Neutrophil (primary cell): Measurements from ENCODE around the gene OLFM2.

ENCODE experiments used
- H3K27ac ChIP-seq: fragments of 200-600 bp; sonication (generic); 2 replicates; pipeline ENCODE4 v1.5.1; 2016; ENCODE audit warnings: mild to moderate bottlenecking, moderate library complexity
- H3K27me3 ChIP-seq: fragments of 200-600 bp; sonication (generic); 2 replicates; pipeline ENCODE4 v1.6.0; 2016; ENCODE audit warnings: mild to moderate bottlenecking
- H3K36me3 ChIP-seq: fragments of 200-600 bp; sonication (generic); 2 replicates; pipeline ENCODE4 v1.5.1; 2017
- H3K4me1 ChIP-seq, 2 experiments: fragments of 200-600 bp in 1 of 2; sonication (generic) in 1 of 2; 1 replicate in 1 of 2; 2 replicates in 1 of 2; pipeline versions ENCODE4 v1.5.1 to v1.6.1; 2013 to 2016; ENCODE audit warnings: low read depth in 1 of 2, low read length in 1 of 2, mild to moderate bottlenecking in 1 of 2, moderate library complexity in 1 of 2; ENCODE audit not compliant: control insufficient read depth in 1 of 2, insufficient read depth in 1 of 2
- H3K4me3 ChIP-seq, 2 experiments: fragments of 200-600 bp in 1 of 2; sonication (generic) in 1 of 2; 1 replicate in 1 of 2; 2 replicates in 1 of 2; pipeline ENCODE4 v1.5.1; 2013 to 2016; ENCODE audit warnings: low read depth in 1 of 2, low read length in 1 of 2, mild to moderate bottlenecking in 1 of 2, moderate library complexity in 1 of 2
- H3K9me3 ChIP-seq: fragments of 200-600 bp; sonication (generic); 2 replicates; pipeline ENCODE4 v1.5.1; 2016
- CTCF ChIP-seq: fragments of 200-600 bp; sonication (generic); IDR thresholded peaks from 2 replicates; pipeline ENCODE4 v1.5.1; 2016; ENCODE audit warnings: antibody characterized with exemption

Gene OLFM2

GRCh38 chr19:9883231-9883758 lies 53.0 kb downstream of the OLFM2 start:
- Histone ChIP-seq H3K4me1 (no peaks in the 10 kb centered on the region), H3K9me3 (no peaks in the 10 kb centered on the region), H3K27me3 (no peaks in the 10 kb centered on the region), H3K27ac (no peak overlapping the region), H3K4me3 (no peak overlapping the region), H3K36me3 (no peaks in the 10 kb centered on the region)
- TF ChIP-seq CTCF, result no peak

GRCh38 chr19:9881720-9882119 lies 54.6 kb downstream of the OLFM2 start:
- H3K9me3 ChIP-seq, result no peaks in the 10 kb centered on the region
- no peaks in the 10 kb centered on the region for H3K36me3 ChIP-seq
- no peak overlapping the region for H3K4me3 ChIP-seq
- no peaks in the 10 kb centered on the region for H3K4me1 ChIP-seq
- TF ChIP-seq CTCF, result no peak
- H3K27ac ChIP-seq, result no peak overlapping the region
- H3K27me3 ChIP-seq, result no peaks in the 10 kb centered on the region

GRCh38 chr19:9878511-9879196 lies 57.7 kb downstream of the OLFM2 start:
- no peaks in the 10 kb centered on the region for H3K36me3 ChIP-seq
- no peak overlapping the region for H3K27ac ChIP-seq
- H3K9me3 ChIP-seq, result no peaks in the 10 kb centered on the region
- no peak for TF ChIP-seq CTCF
- no peaks in the 10 kb centered on the region for H3K27me3 ChIP-seq
- H3K4me3 ChIP-seq, result no peak overlapping the region
- no peaks in the 10 kb centered on the region for H3K4me1 ChIP-seq

- H3K27ac ChIP-seq, result no peak overlapping the region
- no peak overlapping the region for H3K4me3 ChIP-seq
These were observed 58.4 kb downstream of the OLFM2 start for GRCh38 chr19:9877780-9878510.

GRCh38 chr19:9875796-9876195 lies 60.5 kb downstream of the OLFM2 start:
- no peak overlapping the region for H3K27ac ChIP-seq
- H3K4me1 ChIP-seq, result no peaks in the 10 kb centered on the region
- H3K36me3 ChIP-seq, result no peaks in the 10 kb centered on the region
- H3K9me3 ChIP-seq, result no peaks in the 10 kb centered on the region
- no peak for TF ChIP-seq CTCF
- no peak overlapping the region for H3K4me3 ChIP-seq
- H3K27me3 ChIP-seq, result no peaks in the 10 kb centered on the region

More at GRCh38 chr19:9877780-9878510, 58.4 kb downstream of the OLFM2 start:
- TF ChIP-seq CTCF, result no peak
- Histone ChIP-seq H3K9me3 (no peaks in the 10 kb centered on the region), H3K4me1 (no peaks in the 10 kb centered on the region), H3K27me3 (no peaks in the 10 kb centered on the region), H3K36me3 (no peaks in the 10 kb centered on the region)
